Left lung (tissue), 10 donors: ENCODE data around the gene ZSWIM5. TPM values are rescaled to one million over a fixed set of nuclear protein-coding genes. Genes with fewer than 3 reads are reported as not detected.
A peak's percentile ranks its signal among the peaks of the same experiment; 100 is the strongest.

Source experiments
- ATAC-seq: fragments of 200-7000 bp; cut with Tn5 transposase; one replicate; pipeline ENCODE4 v1.9.1; 2020; ENCODE audit warnings: moderate library complexity
- DNase-seq, 4 donors: peaks; one replicate each; pipeline ENCODE4 v3.0.0-alpha.2; 2013 to 2020
- H3K27ac ChIP-seq, 2 donors: fragments of 200-600 bp; sonication (generic) in 1 of 2; one replicate each; pipeline versions ENCODE4 v1.5.0 to v1.8.0; 2020 to 2021
- H3K27me3 ChIP-seq, 2 donors: fragments of 200-600 bp; sonication (generic) in 1 of 2; one replicate each; pipeline versions ENCODE4 v1.5.0 to v1.8.0; 2020 to 2021
- H3K36me3 ChIP-seq, 2 donors: fragments of 200-600 bp; sonication (generic) in 1 of 2; one replicate each; pipeline versions ENCODE4 v1.5.0 to v1.8.0; 2020 to 2021
- H3K4me1 ChIP-seq, 2 donors: fragments of 200-600 bp; one replicate each; pipeline ENCODE4 v1.8.0; 2021
- H3K4me3 ChIP-seq, 2 donors: fragments of 200-600 bp; sonication (generic) in 1 of 2; one replicate each; pipeline versions ENCODE4 v1.5.0 to v1.8.0; 2020 to 2021; ENCODE audit warnings: mild to moderate bottlenecking in 1 of 2
- H3K9me3 ChIP-seq, 2 donors: fragments of 200-600 bp; sonication (generic) in 1 of 2; one replicate each; pipeline versions ENCODE4 v1.5.0 to v1.8.0; 2020 to 2021
- CTCF ChIP-seq, 2 donors: fragments of 200-600 bp; sonication (generic) in 1 of 2; IDR thresholded peaks; one replicate each; pipeline versions ENCODE4 v1.5.0 to v1.8.0; 2021; ENCODE audit warnings: antibody characterized with exemption in 2 of 2
- intact Hi-C, 2 donors: fragments of 100-400 bp; cut with DNase I; formaldehyde crosslinking; loops; one replicate each; pipeline versions ENCODE4 v1.11.2 to v1.14.2; 2022
- polyA plus RNA-seq, 6 donors: library from polyadenylated mRNA; unstranded; fragments of 120-200 nt; gene quantifications; one replicate each; pipeline ENCODE4 v1.2.1, GENCODE V29; 2013; ENCODE audit not compliant: insufficient read length in 6 of 6
- total RNA-seq, 2 donors: library from RNA; stranded (reverse); fragmentation: NEBNext Ultra II Directional; extraction: Animal tissue kit (Norgen Biotek cat#: 25700); gene quantifications; one replicate each; pipeline ENCODE4 v1.2.1, GENCODE V29; 2021
- donor health status: DM: no; HTN: yes; CAD: no.
- donor health status: DM: no; HTN: no; CAD: no.

ZSWIM5 gene
- total and polyA plus RNA-seq, 8 donors: 2.0 to 6.3 (median 4.7) TPM

GRCh38 chr1:45051005-45051772 lies 155.2 kb downstream of the ZSWIM5 start:
- intact Hi-C loops: no loop called here
- TF ChIP-seq CTCF (IDR thresholded peaks at IDR 0.05): no peak
- H3K4me1 ChIP-seq: peaks cover 0 to 4% of the 10 kb centered on the region in 2 donors
- ATAC-seq (no peak), DNase-seq (no peak)
- H3K36me3 ChIP-seq: no peaks in the 10 kb centered on the region
- H3K9me3 ChIP-seq: no peaks in the 10 kb centered on the region
- no peaks in the 10 kb centered on the region for H3K27me3 ChIP-seq
- peak overlapping the region in 1 of 2 donors; percentile 34 for H3K27ac ChIP-seq
- no peak overlapping the region for H3K4me3 ChIP-seq

- intact Hi-C loops: no loop called here
- peak; percentile 69 for ATAC-seq
Measured at GRCh38 chr1:45047032-45047431, 159.4 kb downstream of the ZSWIM5 start.

GRCh38 chr1:45044916-45045315 lies 161.5 kb downstream of the ZSWIM5 start:
- intact Hi-C loops: no loop called here
- H3K27ac ChIP-seq: no peak overlapping the region
- H3K27me3 ChIP-seq: no peaks in the 10 kb centered on the region
- no peak for ATAC-seq
- no peaks in the 10 kb centered on the region for H3K4me1 ChIP-seq
- TF ChIP-seq CTCF (IDR thresholded peaks at IDR 0.05): no peak
- H3K36me3 ChIP-seq: no peaks in the 10 kb centered on the region
- no peak for DNase-seq
- no peaks in the 10 kb centered on the region for H3K9me3 ChIP-seq
- no peak overlapping the region for H3K4me3 ChIP-seq

More at GRCh38 chr1:45047032-45047431, 159.4 kb downstream of the ZSWIM5 start:
- no peak overlapping the region for H3K27ac ChIP-seq
- H3K27me3 ChIP-seq: no peaks in the 10 kb centered on the region
- H3K4me1 ChIP-seq: peaks cover 0 to 4% of the 10 kb centered on the region in 2 donors
- H3K9me3 ChIP-seq: no peaks in the 10 kb centered on the region
- TF ChIP-seq CTCF (IDR thresholded peaks at IDR 0.05): no peak
- no peak overlapping the region for H3K4me3 ChIP-seq
- no peaks in the 10 kb centered on the region for H3K36me3 ChIP-seq
- DNase-seq: no peak

- no peak overlapping the region for H3K27ac ChIP-seq
- intact Hi-C loops: no loop called here
- H3K9me3 ChIP-seq: no peaks in the 10 kb centered on the region
- ATAC-seq (no peak), DNase-seq (no peak)
- no peaks in the 10 kb centered on the region for H3K4me1 ChIP-seq
- H3K4me3 ChIP-seq: no peak overlapping the region
- no peak for TF ChIP-seq CTCF (IDR thresholded peaks at IDR 0.05)
- H3K27me3 ChIP-seq: no peaks in the 10 kb centered on the region
- no peaks in the 10 kb centered on the region for H3K36me3 ChIP-seq
Measured at GRCh38 chr1:45043094-45043493, 163.3 kb downstream of the ZSWIM5 start.

- H3K9me3 ChIP-seq: no peaks in the 10 kb centered on the region
- no peak for ATAC-seq
- DNase-seq: no peak
- H3K36me3 ChIP-seq: no peaks in the 10 kb centered on the region
- TF ChIP-seq CTCF (IDR thresholded peaks at IDR 0.05): no peak
- H3K27ac ChIP-seq: no peak overlapping the region
- intact Hi-C loops: no loop called here
- H3K4me3 ChIP-seq: no peak overlapping the region
- no peaks in the 10 kb centered on the region for H3K27me3 ChIP-seq
- H3K4me1 ChIP-seq: no peaks in the 10 kb centered on the region
Measured at GRCh38 chr1:45040297-45040696, 166.1 kb downstream of the ZSWIM5 start.
